ENCODE data around the gene SSTR3. TPM values are rescaled to one million over a fixed set of nuclear protein-coding genes. Genes with fewer than 3 reads are reported as not detected.

The SSTR3 gene
- total and polyA plus RNA-seq, 2 donors (not counting 1 experiment from before 2014, with no cell fraction given), result 0.64 to 0.98 TPM

DNA sequence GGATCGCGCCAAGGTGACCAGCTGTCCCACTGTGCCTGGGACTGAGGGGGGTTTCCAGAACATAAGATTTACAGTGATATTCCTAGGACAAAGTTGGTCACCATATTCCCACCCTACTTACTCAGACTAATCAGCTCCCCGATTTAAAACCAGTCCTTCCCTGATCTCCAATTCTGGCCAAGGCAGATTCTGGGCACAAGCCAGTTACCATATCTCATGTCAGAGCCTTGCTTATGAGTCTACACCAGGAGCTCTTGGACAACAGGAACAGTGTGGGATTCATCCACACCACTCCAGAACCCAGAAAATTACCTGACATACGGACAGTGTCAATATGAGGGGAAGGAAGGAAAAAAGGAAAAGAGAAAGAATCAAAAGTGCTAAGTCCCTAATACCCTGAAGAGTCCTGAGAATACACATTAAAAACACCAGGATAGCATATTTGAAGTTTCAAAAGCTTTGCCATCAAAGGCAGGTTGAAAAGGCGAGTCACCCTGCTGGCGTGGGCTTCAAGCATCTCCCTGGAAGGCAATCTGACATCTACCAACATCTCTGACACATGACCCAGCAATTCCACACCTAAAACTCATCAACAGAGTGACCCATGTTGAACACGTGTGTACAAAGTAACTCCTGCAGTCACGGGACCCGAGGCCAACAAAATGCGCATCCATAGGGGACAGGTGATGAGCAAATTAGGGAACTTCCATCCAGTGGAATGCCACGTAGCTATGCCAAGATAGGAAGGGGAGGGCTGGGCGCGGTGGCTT is 54.6 kb downstream of the SSTR3 start:
- Histone ChIP-seq H3K79me2 (ENCODE audit: control insufficient read depth, insufficient read depth, low read length) (no peaks in the 10 kb centered on the region), H3K9ac (ENCODE audit: low read length) (no peak overlapping the region), H3K4me1 (ENCODE audit: control insufficient read depth in 2 of 2, insufficient read depth in 2 of 2, low read length in 2 of 2) (peaks cover 2 to 13% of the 10 kb centered on the region in 2 donors), H3K36me3 (replicated peaks in 1 of 2; ENCODE audit: control extremely low read depth in 1 of 2, control insufficient read depth in 1 of 2, extremely low read depth in 1 of 2, insufficient read depth in 2 of 2, low read length in 1 of 2) (no peaks in the 10 kb centered on the region), H3K4me3 (ENCODE audit: control extremely low read depth in 1 of 5, extremely low read depth in 1 of 5, insufficient read depth in 1 of 5, low read depth in 2 of 5, low read length in 4 of 5) (no peak overlapping the region), H3K9me3 (ENCODE audit: control extremely low read depth in 1 of 3, control insufficient read depth in 2 of 3, insufficient read depth in 1 of 3, low read length in 2 of 3) (peaks cover 0 to 15% (median 6%) of the 10 kb centered on the region in 3 donors), H3K4me2 (replicated peaks; ENCODE audit: low read depth, low read length, poor library complexity, severe bottlenecking) (no peak overlapping the region), H4K20me1 (ENCODE audit: control insufficient read depth, insufficient read depth, low read length, poor library complexity, severe bottlenecking) (no peaks in the 10 kb centered on the region), H2AFZ (ENCODE audit: insufficient read depth, low read depth, low read length, poor library complexity, severe bottlenecking) (no peak overlapping the region), H3K27me3 (replicated peaks in 1 of 4; ENCODE audit: control extremely low read depth in 1 of 4, control insufficient read depth in 3 of 4, insufficient read depth in 4 of 4, low read length in 3 of 4) (no peaks in the 10 kb centered on the region), H3K27ac (ENCODE audit: low read length in 2 of 2) (no peak overlapping the region)
- no peak overlapping the region for H3K27ac Mint-ChIP-seq
- DNase-seq (no peak), ATAC-seq (ENCODE audit: low read depth) (no peak)
- intact Hi-C loops (cut with micrococcal nuclease), result no loop called here
- TF ChIP-seq EZH2 (IDR thresholded peaks at IDR 0.05; ENCODE audit: borderline replicate concordance, insufficient read depth, low read depth, low read length, poor library complexity, severe bottlenecking), result no peak
- TF ChIP-seq, protein P1, sequence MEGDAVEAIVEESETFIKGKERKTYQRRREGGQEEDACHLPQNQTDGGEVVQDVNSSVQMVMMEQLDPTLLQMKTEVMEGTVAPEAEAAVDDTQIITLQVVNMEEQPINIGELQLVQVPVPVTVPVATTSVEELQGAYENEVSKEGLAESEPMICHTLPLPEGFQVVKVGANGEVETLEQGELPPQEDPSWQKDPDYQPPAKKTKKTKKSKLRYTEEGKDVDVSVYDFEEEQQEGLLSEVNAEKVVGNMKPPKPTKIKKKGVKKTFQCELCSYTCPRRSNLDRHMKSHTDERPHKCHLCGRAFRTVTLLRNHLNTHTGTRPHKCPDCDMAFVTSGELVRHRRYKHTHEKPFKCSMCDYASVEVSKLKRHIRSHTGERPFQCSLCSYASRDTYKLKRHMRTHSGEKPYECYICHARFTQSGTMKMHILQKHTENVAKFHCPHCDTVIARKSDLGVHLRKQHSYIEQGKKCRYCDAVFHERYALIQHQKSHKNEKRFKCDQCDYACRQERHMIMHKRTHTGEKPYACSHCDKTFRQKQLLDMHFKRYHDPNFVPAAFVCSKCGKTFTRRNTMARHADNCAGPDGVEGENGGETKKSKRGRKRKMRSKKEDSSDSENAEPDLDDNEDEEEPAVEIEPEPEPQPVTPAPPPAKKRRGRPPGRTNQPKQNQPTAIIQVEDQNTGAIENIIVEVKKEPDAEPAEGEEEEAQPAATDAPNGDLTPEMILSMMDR (IDR thresholded peaks at IDR 0.05), result no peak
- ChIA-PET POLR2A (no interaction called here), CTCF (interaction anchor here (1.1 to 1.2 kb wide), 2 partner anchors 11 to 103 kb away, joined by 3 to 5 read pairs; no protein-coding TSS in a partner anchor)
- H3K4me1 Mint-ChIP-seq, result peaks cover 10% of the 10 kb centered on the region
- 93% methylated on average over 9 of the region's 13 CpGs for WGBS (ENCODE audit: insufficient coverage)
- peaks cover 8% of the 10 kb centered on the region for H3K27me3 Mint-ChIP-seq
- no peaks in the 10 kb centered on the region for H3K9me3 Mint-ChIP-seq (ENCODE audit: insufficient read depth)
- no peak overlapping the region for H3K4me3 Mint-ChIP-seq

Measured in B cell (primary cell).